ENCODE data around the gene DND1.
"Not testable (repeated sequence)": the region's sequence is repeated elsewhere in the genome, so short reads cannot be mapped to it uniquely, and the experiment has no call there.

The DND1 gene

DNA sequence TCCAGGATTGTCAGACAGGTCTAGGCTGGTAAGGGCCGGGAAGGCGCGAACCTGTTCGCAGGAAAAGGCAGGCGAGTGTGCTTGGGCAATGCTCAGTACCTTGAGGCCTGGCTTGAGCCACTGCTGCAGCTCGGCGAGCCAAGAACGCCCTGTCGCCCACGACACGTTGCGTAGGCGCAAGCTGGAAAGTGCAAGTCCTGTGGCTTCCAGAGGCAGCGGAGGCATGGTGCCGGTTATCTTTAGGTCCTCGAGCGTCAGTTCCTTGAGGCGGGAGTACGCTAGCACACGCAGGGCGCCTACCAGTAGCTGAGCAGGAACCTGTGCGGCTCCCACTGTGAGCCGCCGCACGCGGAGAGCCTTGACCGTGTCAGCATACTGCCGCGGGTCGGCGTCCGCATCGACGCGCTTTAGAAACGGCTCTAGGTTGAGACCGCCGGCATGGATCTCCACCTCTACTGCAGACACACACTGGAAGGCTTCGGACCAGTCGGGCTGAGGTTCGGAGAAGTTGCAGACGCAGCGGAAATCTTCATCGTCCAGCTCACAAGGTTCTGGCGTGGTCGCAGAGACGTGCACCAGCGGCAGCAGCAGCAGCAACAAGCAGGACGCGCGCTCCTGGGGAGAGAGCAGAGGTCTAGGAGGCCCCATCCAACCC lies 40.9 kb downstream of the DND1 start:
- TF ChIP-seq, protein P1, sequence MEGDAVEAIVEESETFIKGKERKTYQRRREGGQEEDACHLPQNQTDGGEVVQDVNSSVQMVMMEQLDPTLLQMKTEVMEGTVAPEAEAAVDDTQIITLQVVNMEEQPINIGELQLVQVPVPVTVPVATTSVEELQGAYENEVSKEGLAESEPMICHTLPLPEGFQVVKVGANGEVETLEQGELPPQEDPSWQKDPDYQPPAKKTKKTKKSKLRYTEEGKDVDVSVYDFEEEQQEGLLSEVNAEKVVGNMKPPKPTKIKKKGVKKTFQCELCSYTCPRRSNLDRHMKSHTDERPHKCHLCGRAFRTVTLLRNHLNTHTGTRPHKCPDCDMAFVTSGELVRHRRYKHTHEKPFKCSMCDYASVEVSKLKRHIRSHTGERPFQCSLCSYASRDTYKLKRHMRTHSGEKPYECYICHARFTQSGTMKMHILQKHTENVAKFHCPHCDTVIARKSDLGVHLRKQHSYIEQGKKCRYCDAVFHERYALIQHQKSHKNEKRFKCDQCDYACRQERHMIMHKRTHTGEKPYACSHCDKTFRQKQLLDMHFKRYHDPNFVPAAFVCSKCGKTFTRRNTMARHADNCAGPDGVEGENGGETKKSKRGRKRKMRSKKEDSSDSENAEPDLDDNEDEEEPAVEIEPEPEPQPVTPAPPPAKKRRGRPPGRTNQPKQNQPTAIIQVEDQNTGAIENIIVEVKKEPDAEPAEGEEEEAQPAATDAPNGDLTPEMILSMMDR (IDR thresholded peaks at IDR 0.05) = no peak
- Histone ChIP-seq H3K27ac (peak overlapping the region; percentile 60 to 81), H3K4me3 (peak overlapping the region; percentile 74)
- DNase-seq (ENCODE audit: low spot score) = peak; percentile 82

DNA sequence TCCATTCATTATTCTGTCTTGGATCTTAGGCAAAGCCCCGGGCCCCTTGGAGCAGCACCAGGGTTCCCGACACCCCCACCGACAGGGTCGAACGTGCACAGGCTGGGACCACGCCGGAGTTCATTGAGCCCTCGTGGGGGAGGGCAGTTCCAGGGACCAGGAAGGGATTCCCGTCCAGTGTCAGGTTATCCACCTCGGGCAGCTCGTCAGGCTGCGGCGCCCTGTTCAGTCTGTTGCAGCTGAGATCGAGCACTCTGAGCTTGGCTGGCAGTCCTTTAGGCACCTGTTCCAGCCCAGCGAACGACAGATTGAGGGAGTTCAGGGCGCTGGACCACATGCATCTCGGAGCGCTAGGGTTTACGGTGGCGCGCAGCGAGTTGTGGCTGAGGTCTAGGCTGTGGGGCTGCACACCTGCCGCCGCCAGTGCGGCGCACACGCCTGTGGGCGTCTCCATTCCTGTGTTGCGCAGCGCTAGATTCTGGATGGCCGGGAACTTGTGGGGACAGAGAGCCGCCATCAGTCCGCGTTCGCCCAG lies 41.5 kb downstream of the DND1 start:
- peak overlapping the region; percentile 74 for H3K4me3 ChIP-seq
- DNase-seq (ENCODE audit: low spot score) = no peak
- TF ChIP-seq, protein P1 (IDR thresholded peaks at IDR 0.05) = no peak
- H3K27ac ChIP-seq = peak overlapping the region; percentile 60 to 81

DNA sequence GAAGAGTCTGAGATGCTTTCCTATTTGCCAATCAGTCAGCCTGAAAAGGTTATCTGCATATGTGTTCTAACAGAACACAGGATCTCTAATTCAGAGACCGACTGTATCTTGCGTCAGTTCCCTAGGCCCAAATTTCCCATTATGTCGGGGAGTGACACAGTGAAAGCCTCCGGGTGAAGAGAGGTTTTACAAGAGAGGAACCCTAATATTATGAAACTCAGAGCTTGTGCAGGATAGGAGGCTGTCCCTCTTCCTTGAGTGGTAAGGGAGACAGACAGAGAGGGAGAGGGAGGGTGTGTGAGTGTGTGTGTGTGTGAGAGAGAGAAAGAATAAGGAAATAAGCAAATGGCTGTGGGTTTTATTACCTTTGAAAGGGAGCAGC lies 42.3 kb downstream of the DND1 start:
- DNase-seq (ENCODE audit: low spot score) = no peak
- H3K4me3 ChIP-seq = peak overlapping the region; percentile 74
- H3K27ac ChIP-seq = peak overlapping the region in 1 of 2 donors; percentile 81

DNA sequence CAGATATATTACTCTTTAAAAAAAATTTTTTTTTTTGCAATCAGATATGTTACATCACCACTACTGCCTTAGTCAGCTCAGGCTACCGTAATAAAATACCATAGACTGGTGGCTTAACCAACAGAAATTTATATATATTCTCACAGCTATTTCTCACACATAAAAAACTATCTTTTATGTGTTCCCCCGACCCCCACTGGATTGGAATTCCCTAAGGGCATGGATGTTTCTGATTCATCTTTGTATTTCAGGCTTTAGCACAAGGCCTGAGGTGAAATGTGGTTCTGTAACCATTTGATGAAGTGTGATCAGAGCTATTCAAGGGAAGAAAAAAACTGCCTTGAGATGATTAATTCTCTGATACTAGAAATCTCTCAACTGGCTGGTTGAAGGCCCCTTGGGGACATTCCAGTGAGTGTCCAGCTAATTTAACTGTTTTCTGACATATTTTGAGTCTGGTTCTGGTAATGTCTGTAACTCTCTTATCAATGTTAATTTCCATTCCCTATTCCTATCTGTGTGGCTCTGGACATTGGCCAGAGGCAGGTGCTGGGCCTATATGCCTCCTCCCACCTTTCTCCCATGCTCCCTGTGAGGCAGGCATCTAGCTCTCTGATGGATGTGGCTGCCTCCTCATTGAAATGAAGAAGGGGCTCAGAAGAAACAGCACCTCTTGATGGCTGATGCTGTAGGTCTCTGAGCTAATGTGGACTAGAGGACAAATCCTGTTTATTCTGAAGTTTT lies 42.9 kb downstream of the DND1 start:
- no peak for DNase-seq (ENCODE audit: low spot score)
- TF ChIP-seq, protein P1 (IDR thresholded peaks at IDR 0.05) = no peak
- Histone ChIP-seq H3K4me3 (peak overlapping the region; percentile 74), H3K27ac (peak overlapping the region in 1 of 2 donors; percentile 81)

More for the DNA sequence above, 42.3 kb downstream of the DND1 start:
- TF ChIP-seq, protein P1 (IDR thresholded peaks at IDR 0.05) = no peak

DNA sequence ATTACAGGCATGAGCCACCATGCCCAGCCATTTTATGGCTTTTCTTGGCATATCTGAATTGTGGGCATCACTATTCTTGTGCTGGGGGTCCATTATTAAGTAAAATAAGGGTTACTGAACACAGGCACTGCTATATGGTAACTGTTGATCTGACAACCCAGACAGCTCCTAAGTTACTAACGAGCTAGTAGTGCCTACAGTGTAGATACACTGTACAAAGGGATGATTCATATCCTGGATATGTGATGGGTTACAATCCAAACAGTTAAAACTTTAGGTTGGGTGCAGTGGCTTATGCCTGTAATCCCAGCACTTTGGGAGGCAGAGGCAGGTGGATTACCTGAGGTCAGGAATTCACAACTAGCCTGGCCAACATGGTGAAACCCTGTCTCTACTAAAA lies 44.7 kb downstream of the DND1 start:
- DNase-seq (ENCODE audit: low spot score) = no peak
- H3K4me3 ChIP-seq = no peak overlapping the region
- TF ChIP-seq, protein P1 (IDR thresholded peaks at IDR 0.05) = no peak
- no peak overlapping the region for H3K27ac ChIP-seq

DNA sequence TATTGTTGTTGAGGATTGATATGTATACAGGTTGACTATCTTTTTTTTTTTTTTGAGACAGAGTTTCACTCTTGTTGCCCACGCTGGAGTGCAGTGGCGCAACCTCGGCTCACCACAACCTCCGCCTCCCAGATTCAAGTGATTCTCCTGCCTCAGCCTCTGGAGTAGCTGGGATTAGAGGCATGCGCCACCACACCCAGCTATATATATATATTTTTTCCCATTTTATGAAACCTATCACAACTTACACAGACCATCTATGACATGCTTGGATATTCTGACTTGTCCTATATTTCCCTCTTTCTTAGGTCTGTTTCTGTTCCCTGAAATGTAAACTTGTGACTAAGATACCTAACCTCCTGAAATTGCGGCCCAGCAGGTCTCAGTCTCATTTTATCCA lies 45.4 kb downstream of the DND1 start:
- no peak overlapping the region for H3K27ac ChIP-seq
- no peak for DNase-seq (ENCODE audit: low spot score)
- TF ChIP-seq, protein P1 (IDR thresholded peaks at IDR 0.05) = no peak
- H3K4me3 ChIP-seq = no peak overlapping the region

DNA sequence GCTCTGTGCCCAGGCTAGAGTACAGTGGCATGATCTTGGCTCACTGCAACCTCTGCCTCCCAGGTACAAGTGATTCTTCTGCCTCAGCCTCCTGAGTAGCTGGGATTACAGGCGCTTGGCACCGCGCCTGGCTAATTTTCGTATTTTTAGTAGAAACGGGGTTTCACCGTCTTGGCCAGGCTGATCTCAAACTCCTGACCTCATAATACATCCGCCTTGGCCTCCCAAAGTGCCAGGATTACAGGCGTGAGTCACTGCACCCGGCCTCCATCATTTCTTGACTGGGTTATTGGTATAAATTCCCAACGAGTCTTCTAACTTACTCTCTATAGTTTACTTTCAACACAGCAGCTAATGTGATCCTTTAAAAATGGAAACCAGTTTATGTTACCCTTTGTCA lies 48.5 kb downstream of the DND1 start:
- not testable (repeated sequence) for H3K4me3 ChIP-seq; H3K27ac ChIP-seq; DNase-seq (ENCODE audit: low spot score)

DNA sequence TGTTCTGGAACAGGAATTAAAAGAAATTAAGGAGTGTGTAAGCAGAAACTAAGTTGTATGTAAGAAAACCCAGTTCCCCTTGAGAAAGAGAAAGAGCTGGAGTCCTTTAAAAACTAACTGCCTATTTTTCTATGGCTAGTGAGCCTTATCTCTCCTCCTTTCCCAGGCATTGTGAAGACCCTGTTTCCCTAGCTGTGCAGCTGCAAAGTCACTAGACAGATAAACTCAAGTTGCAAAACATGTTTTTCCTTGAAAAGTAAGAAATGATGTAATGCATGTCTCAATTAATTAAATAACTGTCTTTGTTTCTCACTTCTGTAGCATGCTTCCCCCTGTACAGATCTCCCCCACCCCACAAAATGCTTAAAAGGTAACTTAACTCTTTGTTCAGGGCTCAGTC lies 50.3 kb downstream of the DND1 start:
- H3K4me3 ChIP-seq; DNase-seq (ENCODE audit: low spot score); H3K27ac ChIP-seq: not testable (repeated sequence)

All from coronary artery (tissue), 2 donors.